Measurements from ENCODE around the gene CCDC92B.

Gene CCDC92B

DNA sequence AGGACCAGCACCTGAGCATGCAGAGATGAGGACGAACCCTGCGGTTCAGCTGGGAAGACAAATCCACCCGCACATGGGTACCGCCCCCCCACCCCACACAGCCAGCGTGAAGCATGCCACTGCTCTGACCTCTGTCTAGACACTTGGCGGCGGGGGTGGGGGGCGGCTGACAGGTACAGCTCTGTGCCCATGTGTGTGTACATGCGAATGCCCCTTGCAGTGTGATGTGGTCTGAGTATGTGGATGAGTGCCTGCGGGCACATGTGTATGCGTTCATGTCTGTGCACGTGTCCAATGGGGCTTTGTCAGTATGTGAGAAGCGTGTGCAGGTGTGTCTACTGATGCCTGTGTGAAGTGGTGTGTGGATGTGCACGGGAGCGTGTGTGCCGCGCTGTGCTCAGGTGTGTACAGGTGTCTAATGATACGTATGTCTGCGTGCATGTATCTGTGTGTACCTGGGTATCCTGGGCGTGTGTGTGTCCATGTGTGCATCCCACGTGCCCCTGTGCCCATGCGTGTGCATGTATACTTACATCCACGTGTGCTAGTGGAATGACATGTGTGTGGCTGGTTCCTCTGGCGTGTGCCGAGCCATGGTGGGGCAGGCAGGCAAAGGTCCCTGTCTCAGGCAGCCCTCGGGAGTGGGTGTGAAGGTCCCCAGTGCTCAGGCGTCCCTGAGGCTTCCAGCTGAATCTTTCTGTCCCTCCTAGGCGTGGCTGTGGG, 46.1 kb upstream of the CCDC92B start:
- H3K4me2 ChIP-seq (ENCODE audit: low read length), result no peak overlapping the region

DNA sequence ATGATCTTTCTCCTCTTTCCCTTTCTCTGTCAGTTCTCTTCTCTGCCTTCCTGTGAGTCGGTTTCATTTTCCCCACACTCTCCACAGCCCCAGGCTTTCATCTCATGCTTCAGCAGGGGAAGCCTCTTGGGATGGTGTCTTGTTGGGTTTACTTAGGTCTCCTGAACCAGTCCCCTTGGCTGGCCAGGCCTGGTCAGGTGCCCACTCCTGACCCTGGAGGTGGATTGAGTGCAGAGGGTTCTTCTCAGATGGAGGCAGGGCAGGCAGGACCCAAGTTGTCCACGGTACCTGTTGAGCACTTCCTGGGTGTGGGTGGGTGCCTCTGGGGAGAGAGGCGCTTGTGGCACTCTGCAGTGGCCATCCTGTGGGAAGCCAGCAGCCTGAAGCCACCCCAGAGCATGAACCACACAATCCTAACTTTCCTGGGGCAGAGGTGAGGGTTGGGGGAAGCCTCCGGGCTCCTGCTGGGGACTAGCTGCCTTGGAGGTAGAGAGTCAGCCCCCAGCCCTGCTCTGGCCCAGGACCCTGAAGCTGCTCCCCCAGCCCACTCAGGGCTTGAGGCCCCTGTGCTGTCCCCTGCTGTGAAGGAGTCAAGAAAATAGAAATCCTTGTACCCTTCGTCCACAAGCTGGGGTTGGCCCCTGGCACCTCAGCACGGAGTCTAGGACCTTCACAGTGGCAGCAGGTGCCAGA, 44.8 kb upstream of the CCDC92B start:
- Histone ChIP-seq H3K4me3 (ENCODE audit: low read depth, low read length, poor library complexity, severe bottlenecking) (no peak overlapping the region), H3K9ac (ENCODE audit: low read length) (no peak overlapping the region), H4K20me1 (ENCODE audit: insufficient read depth, low read length) (no peaks in the 10 kb centered on the region)

More for the DNA sequence above, 46.1 kb upstream of the CCDC92B start:
- Histone ChIP-seq H3K27ac (ENCODE audit: low read depth, low read length, poor library complexity, severe bottlenecking) (no peak overlapping the region), H3K9ac (ENCODE audit: low read length) (no peak overlapping the region), H4K20me1 (ENCODE audit: insufficient read depth, low read length) (no peaks in the 10 kb centered on the region), H3K4me3 (ENCODE audit: low read depth, low read length, poor library complexity, severe bottlenecking) (no peak overlapping the region), H2AFZ (ENCODE audit: low read length) (no peak overlapping the region), H3K9me2 (ENCODE audit: low read depth, low read length) (no peaks in the 10 kb centered on the region), H3K4me1 (ENCODE audit: insufficient read depth, low read length, severe bottlenecking) (no peaks in the 10 kb centered on the region), H3F3A (ENCODE audit: insufficient read depth, low read length) (no peaks in the 10 kb centered on the region), H3K27me3 (ENCODE audit: insufficient read depth, low read length) (peaks cover 7% of the 10 kb centered on the region; the same call in 1 of the 2 replicates), H3K79me2 (ENCODE audit: insufficient read depth, low read length) (no peaks in the 10 kb centered on the region), H3K9me3 (ENCODE audit: low read length) (no peaks in the 10 kb centered on the region), H3K36me3 (ENCODE audit: insufficient read depth, low read length) (no peaks in the 10 kb centered on the region)
- TF ChIP-seq, protein P1, sequence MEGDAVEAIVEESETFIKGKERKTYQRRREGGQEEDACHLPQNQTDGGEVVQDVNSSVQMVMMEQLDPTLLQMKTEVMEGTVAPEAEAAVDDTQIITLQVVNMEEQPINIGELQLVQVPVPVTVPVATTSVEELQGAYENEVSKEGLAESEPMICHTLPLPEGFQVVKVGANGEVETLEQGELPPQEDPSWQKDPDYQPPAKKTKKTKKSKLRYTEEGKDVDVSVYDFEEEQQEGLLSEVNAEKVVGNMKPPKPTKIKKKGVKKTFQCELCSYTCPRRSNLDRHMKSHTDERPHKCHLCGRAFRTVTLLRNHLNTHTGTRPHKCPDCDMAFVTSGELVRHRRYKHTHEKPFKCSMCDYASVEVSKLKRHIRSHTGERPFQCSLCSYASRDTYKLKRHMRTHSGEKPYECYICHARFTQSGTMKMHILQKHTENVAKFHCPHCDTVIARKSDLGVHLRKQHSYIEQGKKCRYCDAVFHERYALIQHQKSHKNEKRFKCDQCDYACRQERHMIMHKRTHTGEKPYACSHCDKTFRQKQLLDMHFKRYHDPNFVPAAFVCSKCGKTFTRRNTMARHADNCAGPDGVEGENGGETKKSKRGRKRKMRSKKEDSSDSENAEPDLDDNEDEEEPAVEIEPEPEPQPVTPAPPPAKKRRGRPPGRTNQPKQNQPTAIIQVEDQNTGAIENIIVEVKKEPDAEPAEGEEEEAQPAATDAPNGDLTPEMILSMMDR (IDR thresholded peaks at IDR 0.05; ENCODE audit: low read length), result no peak
- TF ChIP-seq EZH2 (IDR thresholded peaks at IDR 0.05; ENCODE audit: borderline replicate concordance, low read length), result no peak

DNA sequence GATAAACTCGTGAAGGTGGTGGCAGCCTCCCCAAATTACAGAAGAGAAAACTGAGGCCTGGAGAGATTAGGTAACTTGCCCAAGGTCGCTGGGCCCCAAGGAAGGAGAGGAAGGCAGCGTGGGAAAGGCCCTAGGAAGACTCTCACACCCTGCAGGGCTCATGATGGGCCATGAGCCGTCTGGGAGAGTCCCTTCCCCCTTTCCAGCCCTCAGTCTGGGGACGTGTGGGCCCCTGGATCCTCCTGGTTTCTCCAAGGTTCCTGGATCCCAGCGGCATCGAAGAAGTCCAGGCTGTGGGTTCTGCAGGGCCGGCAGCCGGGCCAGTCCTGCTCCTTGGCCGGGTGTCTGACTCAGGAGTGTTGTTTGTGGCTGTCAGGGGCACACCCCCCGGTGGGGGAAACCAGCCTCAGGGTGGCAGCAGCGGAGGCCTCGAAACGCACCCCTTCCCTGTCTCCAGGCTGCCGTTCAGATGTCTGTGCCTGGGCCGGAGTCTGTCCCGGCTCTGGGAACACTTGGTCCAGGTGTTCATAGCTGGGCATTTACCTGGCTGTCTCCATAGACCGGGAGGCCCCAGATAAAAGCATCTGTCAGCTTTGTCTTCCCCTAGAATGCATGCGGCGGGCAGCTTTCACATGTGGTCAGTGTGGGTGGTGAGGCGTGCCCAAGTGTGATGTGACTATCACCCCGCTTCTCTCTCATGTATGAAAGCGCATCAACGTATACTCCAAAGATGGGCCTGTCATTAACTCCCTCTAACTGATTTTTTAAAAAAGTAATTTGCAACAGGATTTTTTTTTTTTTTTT, 43.1 kb upstream of the CCDC92B start:
- no peak for TF ChIP-seq EZH2 (IDR thresholded peaks at IDR 0.05; ENCODE audit: borderline replicate concordance, low read length)
- TF ChIP-seq, protein P1 (IDR thresholded peaks at IDR 0.05; ENCODE audit: low read length), result no peak
- Histone ChIP-seq H4K20me1 (ENCODE audit: insufficient read depth, low read length) (no peaks in the 10 kb centered on the region), H2AFZ (ENCODE audit: low read length) (no peak overlapping the region), H3F3A (ENCODE audit: insufficient read depth, low read length) (no peaks in the 10 kb centered on the region), H3K27ac (ENCODE audit: low read depth, low read length, poor library complexity, severe bottlenecking) (no peak overlapping the region), H3K9ac (ENCODE audit: low read length) (no peak overlapping the region), H3K4me2 (ENCODE audit: low read length) (no peak overlapping the region), H3K9me3 (ENCODE audit: low read length) (no peaks in the 10 kb centered on the region), H3K79me2 (ENCODE audit: insufficient read depth, low read length) (no peaks in the 10 kb centered on the region), H3K36me3 (ENCODE audit: insufficient read depth, low read length) (no peaks in the 10 kb centered on the region), H3K9me2 (ENCODE audit: low read depth, low read length) (no peaks in the 10 kb centered on the region), H3K4me1 (ENCODE audit: insufficient read depth, low read length, severe bottlenecking) (no peaks in the 10 kb centered on the region), H3K27me3 (ENCODE audit: insufficient read depth, low read length) (peaks cover 12% of the 10 kb centered on the region), H3K4me3 (ENCODE audit: low read depth, low read length, poor library complexity, severe bottlenecking) (no peak overlapping the region)

More for the DNA sequence above, 44.8 kb upstream of the CCDC92B start:
- H3F3A ChIP-seq (ENCODE audit: insufficient read depth, low read length), result no peaks in the 10 kb centered on the region
- H3K9me2 ChIP-seq (ENCODE audit: low read depth, low read length), result no peaks in the 10 kb centered on the region
- H3K27me3 ChIP-seq (ENCODE audit: insufficient read depth, low read length), result peaks cover 12% of the 10 kb centered on the region
- H3K27ac ChIP-seq (ENCODE audit: low read depth, low read length, poor library complexity, severe bottlenecking), result no peak overlapping the region
- H3K4me1 ChIP-seq (ENCODE audit: insufficient read depth, low read length, severe bottlenecking), result no peaks in the 10 kb centered on the region
- no peaks in the 10 kb centered on the region for H3K36me3 ChIP-seq (ENCODE audit: insufficient read depth, low read length)
- H3K79me2 ChIP-seq (ENCODE audit: insufficient read depth, low read length), result no peaks in the 10 kb centered on the region
- TF ChIP-seq, protein P1 (IDR thresholded peaks at IDR 0.05; ENCODE audit: low read length), result no peak
- no peak for TF ChIP-seq EZH2 (IDR thresholded peaks at IDR 0.05; ENCODE audit: borderline replicate concordance, low read length)
- no peak overlapping the region for H2AFZ ChIP-seq (ENCODE audit: low read length)
- no peaks in the 10 kb centered on the region for H3K9me3 ChIP-seq (ENCODE audit: low read length)
- H3K4me2 ChIP-seq (ENCODE audit: low read length), result no peak overlapping the region
